Lung (tissue), 12 donors: ENCODE results near the gene ISLR. TPM values are rescaled to one million over a fixed set of nuclear protein-coding genes. Genes with fewer than 3 reads are reported as not detected.
A peak's percentile ranks its signal among the peaks of the same experiment; 100 is the strongest.

Experiments
- ATAC-seq: fragments of 200-7000 bp; cut with Tn5 transposase; one replicate; pipeline ENCODE4 v1.9.1; 2020; ENCODE audit warnings: moderate number of reproducible peaks; ENCODE audit not compliant: insufficient read depth, low FRiP score
- DNase-seq, 3 donors: peaks; one replicate each; pipeline ENCODE4 v3.0.0-alpha.2; 2013 to 2017
- H3K27ac ChIP-seq, 2 donors: one replicate each; pipeline ENCODE4 v1.5.1; 2013; ENCODE audit warnings: mild to moderate bottlenecking in 2 of 2, moderate library complexity in 2 of 2, control low read depth in 1 of 2, inconsistent platforms in 1 of 2, low read depth in 1 of 2, low read length in 1 of 2
- H3K27me3 ChIP-seq, 3 donors: one replicate each; pipeline ENCODE4 v1.5.1; 2013; ENCODE audit warnings: low read length in 2 of 3; ENCODE audit not compliant: control insufficient read depth in 3 of 3, insufficient read depth in 3 of 3
- H3K36me3 ChIP-seq, 4 donors: one replicate each; pipeline ENCODE4 v1.5.1; 2013; ENCODE audit warnings: low read length in 4 of 4, mild to moderate bottlenecking in 1 of 4, moderate library complexity in 1 of 4; ENCODE audit not compliant: control insufficient read depth in 4 of 4, insufficient read depth in 4 of 4
- H3K4me1 ChIP-seq, 5 donors: one replicate each; pipeline ENCODE4 v1.5.1; 2013; ENCODE audit warnings: low read length in 5 of 5, mild to moderate bottlenecking in 2 of 5, moderate library complexity in 1 of 5; ENCODE audit not compliant: control insufficient read depth in 5 of 5, insufficient read depth in 5 of 5
- H3K4me3 ChIP-seq: one replicate; pipeline ENCODE4 v1.5.1; 2013; ENCODE audit warnings: mild to moderate bottlenecking, control low read depth, moderate library complexity
- H3K9ac ChIP-seq, 2 donors: one replicate each; pipeline ENCODE4 v1.5.1; 2013; ENCODE audit warnings: low read length in 2 of 2, control low read depth in 1 of 2; ENCODE audit not compliant: insufficient read depth in 1 of 2
- H3K9me3 ChIP-seq, 4 donors: one replicate each; pipeline ENCODE4 v1.5.1; 2013; ENCODE audit warnings: low read length in 3 of 4, mild to moderate bottlenecking in 1 of 4, moderate library complexity in 1 of 4; ENCODE audit not compliant: control insufficient read depth in 4 of 4, insufficient read depth in 3 of 4
- CTCF ChIP-seq: IDR thresholded peaks from 2 replicates; pipeline ENCODE4 v1.5.1; 2012; ENCODE audit warnings: mild to moderate bottlenecking; ENCODE audit errors: control extremely low read depth, extremely low read depth
- WGBS, 2 donors: extraction: QIAGEN DNeasy Blood & Tissue Kit; methylation state at CpG; one replicate each; pipeline ENCODE4 v1.1.7; 2013; 5-methylcytosine and 5-hydroxymethylcytosine counted together
- polyA plus RNA-seq, 2 donors: library from polyadenylated mRNA; stranded (reverse); fragments of 200-250 nt; gene quantifications; one replicate each; pipeline ENCODE4 v1.2.1, GENCODE V29; 2013
- total RNA-seq, 2 donors: library from RNA; depleted of rRNA in 1 of 2; stranded (reverse); fragments of >200 nt in 1 of 2; gene quantifications; one replicate each; pipeline ENCODE4 v1.2.1, GENCODE V29; 2014 to 2021
- donor health status: control.
- donor health status: control.
- donor health status: Bipolar disorder and iron deficiency.
- donor health status: healthy.
- donor health status: DM: yes; HTN: yes; CAD: no.

Gene ISLR
- total and polyA plus RNA-seq, 4 donors, result 2.8 to 30.4 (median 14.2) TPM

GRCh38 chr15:74155766-74156417 is 17.6 kb upstream of the ISLR start:
- 70 to 79% methylated on average over 14 of the region's 14 CpGs for WGBS, 2 donors
- ATAC-seq (no peak), DNase-seq (no peak)

DNA sequence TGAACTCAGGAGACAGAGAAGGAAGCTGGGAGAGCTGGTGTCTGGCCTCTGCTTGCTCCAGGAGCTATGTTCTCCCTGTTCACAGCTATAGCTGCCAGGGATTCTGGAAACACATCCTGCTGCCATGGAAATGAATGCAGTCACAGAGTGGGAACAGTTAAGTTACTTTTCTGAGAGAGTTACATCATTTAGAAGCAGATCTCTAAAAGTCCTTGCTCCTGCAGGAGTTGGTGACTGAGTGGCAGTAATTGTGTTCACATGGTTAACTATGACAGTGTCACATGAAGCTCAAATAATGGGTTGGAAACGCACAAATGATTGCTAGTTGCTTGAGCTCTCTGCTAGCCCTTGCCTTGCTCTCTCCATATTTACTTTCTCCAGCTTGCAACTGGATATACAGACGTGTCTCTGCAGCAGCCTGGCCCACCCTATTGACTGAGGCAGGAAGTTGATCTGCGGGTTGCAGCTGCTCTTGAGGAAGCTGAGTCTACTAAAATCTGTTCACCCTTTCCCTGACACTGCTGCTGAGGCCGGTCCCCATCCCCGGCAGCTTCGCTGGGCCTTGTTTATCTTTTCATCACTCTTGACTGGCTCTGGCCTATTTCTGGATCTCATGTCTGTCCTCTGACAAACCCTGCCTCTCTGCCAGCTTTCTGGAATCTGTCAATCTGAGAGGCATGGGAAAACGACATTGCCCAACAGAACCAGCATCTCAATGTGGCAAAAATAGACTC is 16.7 kb upstream of the ISLR start:
- Histone ChIP-seq H3K27ac (peak overlapping the region in 1 of 2 donors; percentile 0), H3K4me1 (peaks cover 3 to 29% (median 11%) of the 10 kb centered on the region in 5 donors), H3K27me3 (no peaks in the 10 kb centered on the region), H3K9me3 (no peaks in the 10 kb centered on the region), H3K9ac (peak overlapping the region in 1 of 2 donors; percentile 27), H3K4me3 (no peak overlapping the region), H3K36me3 (no peaks in the 10 kb centered on the region)
- DNase-seq (peak; percentile 83 to 93 (median 89)), ATAC-seq (no peak)
- WGBS, 2 donors, result 12% methylated on average over 7 of the region's 7 CpGs
- no peak for TF ChIP-seq CTCF

More at GRCh38 chr15:74155766-74156417, 17.6 kb upstream of the ISLR start:
- no peak for TF ChIP-seq CTCF
- H3K4me1 ChIP-seq, result peaks cover 3 to 29% (median 11%) of the 10 kb centered on the region in 5 donors
- no peak overlapping the region for H3K27ac ChIP-seq
- H3K4me3 ChIP-seq, result no peak overlapping the region
- no peaks in the 10 kb centered on the region for H3K27me3 ChIP-seq
- H3K9me3 ChIP-seq, result no peaks in the 10 kb centered on the region
- H3K36me3 ChIP-seq, result no peaks in the 10 kb centered on the region
- peak overlapping the region in 1 of 2 donors; percentile 27 for H3K9ac ChIP-seq

GRCh38 chr15:74157868-74158827 is 15.4 kb upstream of the ISLR start:
- 90 to 95% methylated on average over 9 of the region's 9 CpGs for WGBS, 2 donors
- Histone ChIP-seq H3K27me3 (no peaks in the 10 kb centered on the region), H3K9ac (no peak overlapping the region), H3K4me3 (no peak overlapping the region), H3K4me1 (peaks cover 3 to 29% (median 11%) of the 10 kb centered on the region in 5 donors), H3K9me3 (no peaks in the 10 kb centered on the region), H3K27ac (no peak overlapping the region), H3K36me3 (no peaks in the 10 kb centered on the region)
- ATAC-seq (no peak), DNase-seq (no peak)
- no peak for TF ChIP-seq CTCF
